Left ventricle myocardium inferior (tissue), 1 donor: ENCODE data around the gene NBAS. TPM values are rescaled to one million over a fixed set of nuclear protein-coding genes. Genes with fewer than 3 reads are reported as not detected.

ENCODE experiments used
- DNase-seq: peaks from one replicate; pipeline ENCODE4 v3.0.0-alpha.2; 2020
- H3K27ac ChIP-seq: fragments of 200-600 bp; replicated peaks from 2 replicates; pipeline ENCODE4 v1.8.0; 2021
- H3K27me3 ChIP-seq: fragments of 200-600 bp; 2 replicates; pipeline ENCODE4 v1.8.0; 2021; ENCODE audit warnings: low read depth
- H3K36me3 ChIP-seq: fragments of 200-600 bp; 2 replicates; pipeline ENCODE4 v1.8.0; 2021
- H3K4me1 ChIP-seq: fragments of 200-600 bp; 2 replicates; pipeline ENCODE4 v1.8.0; 2021
- H3K4me3 ChIP-seq: fragments of 200-600 bp; 2 replicates; pipeline ENCODE4 v1.8.0; 2021; ENCODE audit warnings: mild to moderate bottlenecking, moderate library complexity
- H3K9me3 ChIP-seq: fragments of 200-600 bp; replicated peaks from 2 replicates; pipeline ENCODE4 v1.8.0; 2021
- intact Hi-C: fragments of 100-400 bp; cut with micrococcal nuclease; formaldehyde crosslinking; loops from one replicate; pipeline ENCODE4 v1.11.0; 2022
- total RNA-seq: library from RNA; stranded (reverse); fragmentation: NEBNext Ultra II Directional; extraction: Animal tissue kit (Norgen Biotek cat#: 25700); gene quantifications from one replicate; pipeline ENCODE4 v1.2.1, GENCODE V29; 2021
- TF ChIP-seq, protein P1 (sequence below): fragments of 200-600 bp; IDR thresholded peaks from 2 replicates; pipeline ENCODE4 v1.8.0; 2021; ENCODE audit warnings: antibody characterized with exemption, mild to moderate bottlenecking, borderline replicate concordance
- donor health status: DM: no; HTN: yes; CAD: no; lungs with severe emphysema.

The NBAS gene
- total RNA-seq, 1 donor from 2014 or later = 50.6 TPM

DNA sequence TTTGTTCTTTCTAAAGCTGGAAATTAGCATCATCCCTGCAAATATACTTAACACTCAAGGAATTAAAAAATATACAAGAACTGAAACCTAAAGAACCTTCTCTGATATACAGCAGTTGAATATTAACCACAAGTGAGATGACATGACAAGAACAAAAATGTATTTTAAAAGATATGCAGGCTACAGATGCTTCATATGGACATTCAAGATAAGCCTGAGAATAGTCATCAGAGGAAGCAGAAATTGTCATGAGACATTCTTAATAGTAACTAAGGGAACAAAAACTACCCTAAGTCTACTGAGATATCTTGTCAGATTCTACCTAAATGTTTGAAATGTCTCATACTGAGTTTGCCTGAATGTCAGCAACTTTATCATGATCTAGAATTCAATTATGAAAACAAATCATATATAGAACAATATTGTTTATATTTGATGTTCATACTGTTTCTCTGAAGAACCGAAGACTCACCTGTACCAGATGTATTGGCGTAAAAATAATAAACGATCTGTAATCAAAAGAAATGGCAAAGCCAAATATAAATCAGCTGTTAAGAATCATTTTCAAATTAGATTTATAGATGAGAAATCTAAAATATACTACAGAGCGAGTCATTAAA, 4.7 kb downstream of the NBAS start:
- Histone ChIP-seq H3K4me1 (peaks cover 37% of the 10 kb centered on the region), H3K4me3 (no peak overlapping the region), H3K9me3 (no peaks in the 10 kb centered on the region), H3K36me3 (peaks cover 34% of the 10 kb centered on the region), H3K27me3 (no peaks in the 10 kb centered on the region), H3K27ac (no peak overlapping the region)
- intact Hi-C loops = no loop called here
- TF ChIP-seq, protein P1, sequence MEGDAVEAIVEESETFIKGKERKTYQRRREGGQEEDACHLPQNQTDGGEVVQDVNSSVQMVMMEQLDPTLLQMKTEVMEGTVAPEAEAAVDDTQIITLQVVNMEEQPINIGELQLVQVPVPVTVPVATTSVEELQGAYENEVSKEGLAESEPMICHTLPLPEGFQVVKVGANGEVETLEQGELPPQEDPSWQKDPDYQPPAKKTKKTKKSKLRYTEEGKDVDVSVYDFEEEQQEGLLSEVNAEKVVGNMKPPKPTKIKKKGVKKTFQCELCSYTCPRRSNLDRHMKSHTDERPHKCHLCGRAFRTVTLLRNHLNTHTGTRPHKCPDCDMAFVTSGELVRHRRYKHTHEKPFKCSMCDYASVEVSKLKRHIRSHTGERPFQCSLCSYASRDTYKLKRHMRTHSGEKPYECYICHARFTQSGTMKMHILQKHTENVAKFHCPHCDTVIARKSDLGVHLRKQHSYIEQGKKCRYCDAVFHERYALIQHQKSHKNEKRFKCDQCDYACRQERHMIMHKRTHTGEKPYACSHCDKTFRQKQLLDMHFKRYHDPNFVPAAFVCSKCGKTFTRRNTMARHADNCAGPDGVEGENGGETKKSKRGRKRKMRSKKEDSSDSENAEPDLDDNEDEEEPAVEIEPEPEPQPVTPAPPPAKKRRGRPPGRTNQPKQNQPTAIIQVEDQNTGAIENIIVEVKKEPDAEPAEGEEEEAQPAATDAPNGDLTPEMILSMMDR = no peak
- no peak for DNase-seq

DNA sequence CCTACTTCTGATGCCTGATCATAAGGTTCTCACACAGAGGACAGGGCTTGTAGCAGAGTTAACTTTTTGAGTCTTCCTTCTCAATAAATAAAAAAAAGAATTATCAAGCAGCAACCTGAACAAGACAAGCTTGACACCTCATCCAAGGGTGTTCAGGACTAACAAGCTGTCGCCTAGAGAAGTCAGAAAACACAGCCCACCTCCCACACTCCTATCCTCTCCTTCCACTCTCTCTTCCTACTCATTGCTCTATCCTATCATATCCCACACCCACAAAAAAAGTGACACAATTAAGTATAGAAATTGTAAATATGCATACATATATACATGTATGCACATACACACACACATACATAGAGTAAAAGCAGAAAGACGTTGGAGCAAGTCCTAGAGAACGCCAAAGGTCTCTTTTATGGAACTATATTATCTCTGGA, 5.4 kb downstream of the NBAS start:
- intact Hi-C loops = no loop called here
- TF ChIP-seq, protein P1 = no peak
- Histone ChIP-seq H3K36me3 (peaks cover 37% of the 10 kb centered on the region), H3K27ac (no peak overlapping the region), H3K9me3 (no peaks in the 10 kb centered on the region), H3K27me3 (no peaks in the 10 kb centered on the region), H3K4me3 (no peak overlapping the region), H3K4me1 (peaks cover 34% of the 10 kb centered on the region)
- no peak for DNase-seq

DNA sequence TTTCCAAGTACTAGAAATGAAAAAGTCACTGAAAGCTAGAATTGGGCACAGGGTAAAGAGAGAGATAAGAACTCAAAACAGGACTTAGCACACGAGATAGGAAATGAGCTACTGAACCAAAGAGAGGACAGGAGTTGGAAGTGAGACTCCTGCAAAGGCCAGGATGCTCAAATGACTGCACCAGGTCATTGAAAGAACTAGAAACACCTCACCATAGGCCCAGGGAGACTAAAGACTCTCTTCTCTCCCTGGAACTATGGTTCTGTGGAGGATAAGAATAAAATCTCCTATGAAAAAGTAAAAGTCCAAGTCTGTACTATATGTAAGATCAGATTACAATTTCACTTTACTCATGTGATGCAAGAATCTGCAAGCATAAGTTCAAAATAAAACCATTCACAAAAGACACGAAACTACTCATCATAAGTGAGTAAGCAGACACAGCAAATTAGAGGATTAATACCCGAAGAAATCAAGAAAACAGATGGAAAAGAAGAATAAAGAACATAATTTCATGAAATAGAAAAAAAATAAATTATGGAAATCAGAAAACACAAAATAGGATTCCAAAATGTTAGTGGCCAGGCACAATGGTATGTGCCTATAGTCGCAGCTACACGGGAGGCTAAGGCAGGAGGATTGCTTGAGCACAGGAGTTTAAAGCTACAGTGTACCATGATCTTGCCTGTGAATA, 6.5 kb downstream of the NBAS start:
- intact Hi-C loops = no loop called here
- peaks cover 45% of the 10 kb centered on the region for H3K36me3 ChIP-seq

DNA sequence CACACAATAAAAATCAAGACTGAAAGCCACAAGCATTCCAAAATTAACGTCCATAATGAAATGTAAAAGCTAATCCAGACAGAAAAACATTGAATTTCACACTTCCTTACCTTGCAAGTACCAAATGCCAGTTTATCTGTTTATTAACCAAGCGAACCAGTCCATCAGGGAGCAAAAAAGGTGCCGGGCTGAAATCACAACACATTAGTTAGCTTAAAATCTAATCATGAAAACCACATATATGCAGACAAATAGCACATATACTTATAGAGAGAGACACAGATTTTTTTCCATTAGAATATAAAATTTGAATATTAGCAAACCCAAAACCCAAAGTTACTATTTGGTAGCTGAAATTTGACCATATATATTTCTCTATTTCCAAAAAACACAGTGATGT, 7.2 kb downstream of the NBAS start:
- Histone ChIP-seq H3K4me3 (no peak overlapping the region), H3K27me3 (no peaks in the 10 kb centered on the region), H3K36me3 (peaks cover 52% of the 10 kb centered on the region), H3K4me1 (peaks cover 15% of the 10 kb centered on the region), H3K9me3 (no peaks in the 10 kb centered on the region), H3K27ac (no peak overlapping the region)
- DNase-seq = no peak
- intact Hi-C loops = no loop called here
- TF ChIP-seq, protein P1 = no peak

More for the DNA sequence above, 6.5 kb downstream of the NBAS start:
- peaks cover 23% of the 10 kb centered on the region for H3K4me1 ChIP-seq
- DNase-seq = no peak
- no peak overlapping the region for H3K4me3 ChIP-seq
- no peaks in the 10 kb centered on the region for H3K9me3 ChIP-seq
- no peak overlapping the region for H3K27ac ChIP-seq
- TF ChIP-seq, protein P1 = no peak
- no peaks in the 10 kb centered on the region for H3K27me3 ChIP-seq

DNA sequence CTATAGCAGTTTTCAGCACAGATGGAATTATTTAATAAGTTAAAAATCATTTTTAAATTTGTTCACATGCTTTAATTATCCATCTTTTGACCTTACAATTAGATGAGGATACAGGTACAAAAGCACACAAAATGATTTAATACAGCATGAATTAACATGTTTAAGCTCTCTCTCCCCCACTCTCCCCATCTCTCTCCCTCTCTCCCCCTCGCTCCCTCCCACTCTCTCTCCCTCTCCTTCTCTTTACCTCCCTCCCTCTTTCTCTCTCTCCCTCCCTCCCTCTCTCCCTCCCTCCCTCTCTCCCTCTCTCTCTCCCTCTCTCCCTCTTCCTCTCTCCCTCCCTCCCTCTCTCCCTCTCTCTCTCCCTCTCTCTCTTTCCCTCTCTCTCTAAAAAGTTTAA, 7.6 kb downstream of the NBAS start:
- Histone ChIP-seq H3K36me3 (peaks cover 56% of the 10 kb centered on the region), H3K27ac (no peak overlapping the region), H3K4me1 (peaks cover 11% of the 10 kb centered on the region), H3K27me3 (no peaks in the 10 kb centered on the region), H3K4me3 (no peak overlapping the region), H3K9me3 (no peaks in the 10 kb centered on the region)
- TF ChIP-seq, protein P1 = no peak
- no peak for DNase-seq
- intact Hi-C loops = no loop called here
